GM18507 (cell line): Measurements from ENCODE around the gene FOXP4.

ENCODE experiments used
- DNase-seq: peaks from one replicate; pipeline ENCODE4 v3.0.0; 2011; ENCODE audit warnings: low read depth; ENCODE audit not compliant: insufficient read length; ENCODE audit errors: extremely low spot score
- FAIRE-seq: peaks from 2 replicates; lab custom pipeline; 2011; peaks lifted over from hg19 to GRCh38; lab: Jason Lieb, UNC

The FOXP4 gene, protein sequence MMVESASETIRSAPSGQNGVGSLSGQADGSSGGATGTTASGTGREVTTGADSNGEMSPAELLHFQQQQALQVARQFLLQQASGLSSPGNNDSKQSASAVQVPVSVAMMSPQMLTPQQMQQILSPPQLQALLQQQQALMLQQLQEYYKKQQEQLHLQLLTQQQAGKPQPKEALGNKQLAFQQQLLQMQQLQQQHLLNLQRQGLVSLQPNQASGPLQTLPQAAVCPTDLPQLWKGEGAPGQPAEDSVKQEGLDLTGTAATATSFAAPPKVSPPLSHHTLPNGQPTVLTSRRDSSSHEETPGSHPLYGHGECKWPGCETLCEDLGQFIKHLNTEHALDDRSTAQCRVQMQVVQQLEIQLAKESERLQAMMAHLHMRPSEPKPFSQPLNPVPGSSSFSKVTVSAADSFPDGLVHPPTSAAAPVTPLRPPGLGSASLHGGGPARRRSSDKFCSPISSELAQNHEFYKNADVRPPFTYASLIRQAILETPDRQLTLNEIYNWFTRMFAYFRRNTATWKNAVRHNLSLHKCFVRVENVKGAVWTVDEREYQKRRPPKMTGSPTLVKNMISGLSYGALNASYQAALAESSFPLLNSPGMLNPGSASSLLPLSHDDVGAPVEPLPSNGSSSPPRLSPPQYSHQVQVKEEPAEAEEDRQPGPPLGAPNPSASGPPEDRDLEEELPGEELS

DNA sequence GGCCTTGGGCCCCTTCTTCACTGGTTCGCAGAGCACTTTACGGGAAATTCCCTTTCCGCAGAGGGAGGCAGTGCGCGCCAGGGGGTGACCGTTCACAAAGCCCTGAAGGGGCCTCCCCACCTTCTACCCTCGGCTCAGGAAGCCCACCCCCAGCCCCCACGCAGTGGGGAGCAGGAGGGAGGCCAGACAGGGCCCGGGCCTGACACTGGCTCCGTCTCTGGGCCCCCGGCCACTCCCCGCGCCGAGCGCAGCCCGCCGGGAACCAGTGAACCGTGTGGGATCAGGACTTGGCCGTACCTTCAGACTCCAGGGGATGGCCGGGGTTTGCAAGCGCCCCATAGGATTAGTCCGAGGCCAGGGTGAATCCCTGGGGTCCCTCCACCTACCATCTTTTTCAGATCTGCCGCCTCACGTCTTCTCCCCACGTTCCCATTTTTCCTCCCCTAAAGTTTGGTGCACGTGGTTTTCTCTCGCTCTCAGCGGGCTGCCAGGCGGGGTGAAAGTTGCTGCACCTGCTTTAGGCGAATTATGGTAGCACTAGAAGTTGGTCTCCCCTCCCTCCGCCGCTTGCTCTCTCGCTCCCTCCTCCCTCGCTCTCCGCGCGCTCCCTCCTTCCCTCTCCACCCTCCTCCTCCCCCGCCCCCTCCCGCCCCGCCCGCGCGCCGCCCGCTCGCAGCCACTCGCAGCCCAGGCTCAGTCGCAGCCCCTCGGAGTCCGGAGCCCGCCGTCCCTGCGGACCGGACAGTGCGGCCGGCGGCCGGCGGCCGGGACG is at the start of gene FOXP4:
Gene FOXP4, plus strand, starts transcription at position 679 of the 772 bp plus-strand sequence. CDS start 19,380 bp downstream, outside the sequence.
- FAIRE-seq (peak; percentile 81), DNase-seq (peak; percentile 78)

DNA sequence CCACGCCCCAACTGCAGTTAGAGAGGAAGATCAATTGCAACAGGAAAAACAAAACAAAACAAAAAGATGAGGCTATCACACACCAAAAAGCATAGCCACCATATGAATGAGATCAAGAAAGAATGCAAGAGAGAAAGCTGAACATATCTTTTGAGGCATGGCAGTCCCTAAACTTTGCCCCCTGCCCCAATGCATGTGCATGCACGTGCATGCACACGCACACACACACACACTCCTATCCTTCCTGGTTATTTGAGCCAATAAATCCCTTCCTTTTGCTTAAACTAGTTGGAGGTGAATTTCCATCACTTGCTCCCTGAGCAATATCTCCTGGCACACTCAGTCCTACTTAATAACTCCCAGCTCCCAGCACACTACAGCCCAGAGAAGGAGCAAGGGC is 48.6 kb upstream of the FOXP4 start:
- FAIRE-seq: no peak
- no peak for DNase-seq

DNA sequence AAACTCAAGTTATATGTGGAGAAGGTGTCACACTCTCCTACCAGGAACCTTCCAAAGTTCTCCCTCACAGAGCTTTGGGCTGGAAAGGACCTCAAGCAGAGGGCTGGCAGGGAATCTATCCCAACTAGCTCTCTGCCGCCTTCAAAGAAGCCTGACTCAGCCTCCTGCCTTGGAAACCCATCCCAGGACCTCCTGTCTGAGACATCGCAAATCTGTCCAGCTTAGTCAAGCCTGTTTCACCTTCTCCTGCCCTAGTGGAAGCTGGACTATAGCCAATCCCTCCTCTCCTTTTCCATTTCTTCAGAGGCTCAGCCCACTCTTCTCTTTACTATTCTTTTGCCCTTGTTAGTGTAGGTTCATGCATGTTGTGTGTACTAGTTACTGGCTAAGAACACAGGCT is 48.2 kb upstream of the FOXP4 start:
- no peak for FAIRE-seq
- no peak for DNase-seq

DNA sequence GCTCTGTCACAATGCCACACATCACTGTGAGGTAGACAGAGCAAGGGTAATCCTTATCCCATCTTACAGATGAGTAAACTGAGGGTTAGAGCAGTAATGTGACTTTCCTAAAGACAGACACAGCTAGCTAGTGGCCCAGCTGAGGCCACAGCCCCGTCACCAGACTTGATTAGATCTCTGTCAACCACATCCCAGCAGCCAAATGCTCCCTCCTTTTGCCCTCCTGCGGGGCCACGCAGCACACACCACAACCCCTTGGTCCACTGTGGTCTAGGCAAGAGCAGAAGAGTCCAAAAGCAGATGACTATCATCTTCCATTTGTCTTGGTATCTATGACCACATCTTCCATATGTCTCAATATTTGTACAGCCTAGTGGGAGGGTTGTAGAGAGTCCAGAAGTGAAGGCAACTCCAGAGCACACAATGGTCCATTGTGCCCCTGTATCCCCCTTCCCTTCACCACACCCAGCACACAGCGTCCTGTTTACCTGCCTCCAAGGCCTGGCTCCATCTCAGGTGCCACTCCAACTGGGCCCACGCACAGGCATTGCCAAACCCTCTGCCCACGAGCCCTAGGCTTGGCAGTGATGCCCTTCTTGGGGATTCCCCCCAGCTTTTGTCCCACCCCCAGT is 47.1 kb upstream of the FOXP4 start:
- FAIRE-seq: no peak
- DNase-seq: no peak

DNA sequence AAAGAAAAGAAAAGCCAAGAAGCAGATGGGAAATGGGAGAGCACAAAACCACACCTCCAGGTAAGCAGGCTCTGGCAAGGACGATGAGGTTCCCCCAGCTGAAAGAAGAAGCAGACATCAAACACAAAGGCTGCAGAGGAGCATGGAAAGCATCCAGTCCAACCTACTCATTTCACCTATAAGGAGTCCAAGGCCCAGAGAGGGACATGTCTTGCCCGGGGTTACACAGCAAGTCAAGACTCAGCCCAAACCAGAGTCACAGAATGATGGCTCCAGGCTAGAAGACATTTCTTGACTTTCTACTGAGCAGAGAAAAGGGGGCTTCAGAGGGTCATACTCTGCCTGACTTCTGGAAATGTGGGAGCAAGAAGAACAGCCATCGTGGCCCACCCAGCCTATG is 45.6 kb upstream of the FOXP4 start:
- no peak for DNase-seq
- no peak for FAIRE-seq

DNA sequence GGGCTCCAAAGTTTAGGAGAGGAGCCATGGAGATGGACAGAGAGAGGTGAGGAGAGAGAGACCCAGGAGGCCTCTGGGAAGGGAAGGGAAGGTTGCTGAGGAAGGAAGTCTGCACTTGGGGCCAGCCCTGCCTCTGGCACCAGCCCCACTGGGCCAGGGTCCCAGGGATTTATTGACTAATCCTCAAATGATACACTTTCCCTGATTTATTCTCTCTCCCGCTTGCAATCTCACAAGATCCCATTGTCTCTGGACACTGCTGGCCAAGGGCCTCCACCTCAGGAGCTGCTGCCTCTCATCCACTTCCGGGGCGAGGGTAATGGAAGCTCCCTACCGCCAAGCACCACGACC is 43.6 kb upstream of the FOXP4 start:
- no peak for FAIRE-seq
- no peak for DNase-seq

DNA sequence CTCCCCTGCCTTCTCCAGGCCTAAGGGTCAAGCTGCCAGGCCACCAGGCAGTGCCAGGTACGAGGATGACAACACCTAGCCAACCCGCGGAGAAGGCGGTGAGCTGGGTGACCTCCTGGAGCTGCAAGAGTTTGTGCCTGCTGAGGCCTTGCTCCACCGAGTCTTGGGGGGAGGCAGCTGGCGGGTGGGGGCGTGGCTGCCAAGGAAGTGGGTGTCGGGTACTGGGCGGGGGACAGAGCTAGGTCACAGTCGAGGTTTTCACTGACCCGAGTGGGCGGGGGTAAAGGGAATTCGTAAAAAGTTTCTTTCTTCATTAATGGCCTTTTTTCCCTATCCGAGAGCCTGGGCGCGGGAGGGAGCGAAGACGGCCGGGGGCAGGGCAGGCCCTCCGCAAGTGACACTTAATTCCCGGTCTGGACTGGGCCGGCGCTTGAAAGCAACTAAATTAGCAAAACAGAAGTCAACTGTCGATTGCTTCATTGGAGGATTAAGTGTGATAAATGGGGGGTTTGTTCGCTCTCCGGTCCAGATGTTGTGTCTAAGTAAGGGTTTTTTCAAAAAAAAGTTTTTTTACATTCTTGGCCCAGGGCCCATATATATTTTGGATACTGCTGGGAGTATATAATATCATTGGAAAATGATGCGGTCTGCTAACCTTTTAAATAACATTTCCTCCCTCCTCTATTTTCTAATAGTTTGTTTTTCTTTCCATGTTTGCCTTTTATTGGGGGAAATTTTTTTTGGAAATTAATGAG is 43.1 kb upstream of the FOXP4 start:
- FAIRE-seq: no peak

DNA sequence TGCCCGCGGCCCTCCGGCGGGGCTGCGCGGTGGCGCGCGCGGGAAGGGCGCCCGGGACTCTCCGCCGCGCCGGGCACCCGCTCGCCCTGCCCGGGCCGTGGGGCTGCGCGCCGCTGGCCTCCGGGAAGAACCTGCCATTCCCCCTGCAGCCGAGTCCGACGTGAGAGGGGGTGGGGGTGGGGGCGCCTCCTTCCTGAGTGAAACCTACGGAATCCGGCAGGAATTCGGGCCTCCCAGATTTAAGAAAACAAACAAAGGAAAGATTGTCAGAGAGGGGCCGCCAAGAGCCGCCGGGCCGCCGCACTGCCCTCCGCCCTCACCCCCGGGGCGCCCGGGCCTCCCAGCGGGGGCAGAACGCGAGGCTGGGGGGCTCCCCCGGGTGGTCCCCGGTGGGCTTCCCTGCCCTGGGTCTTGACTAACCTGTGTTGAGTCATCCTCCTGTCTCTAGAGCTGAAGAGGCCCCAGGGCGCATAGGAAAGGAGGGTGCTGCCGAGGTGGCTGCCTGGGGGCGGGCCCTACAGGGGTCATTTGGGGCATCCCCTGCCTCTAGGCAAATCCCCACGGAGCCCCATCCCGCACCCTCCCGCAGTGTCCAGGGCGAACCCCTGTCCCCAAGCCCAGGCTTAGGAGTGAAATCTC is 42.2 kb upstream of the FOXP4 start:
- FAIRE-seq (no peak), DNase-seq (no peak)

More for the DNA sequence above, 43.1 kb upstream of the FOXP4 start:
- no peak for DNase-seq

DNA sequence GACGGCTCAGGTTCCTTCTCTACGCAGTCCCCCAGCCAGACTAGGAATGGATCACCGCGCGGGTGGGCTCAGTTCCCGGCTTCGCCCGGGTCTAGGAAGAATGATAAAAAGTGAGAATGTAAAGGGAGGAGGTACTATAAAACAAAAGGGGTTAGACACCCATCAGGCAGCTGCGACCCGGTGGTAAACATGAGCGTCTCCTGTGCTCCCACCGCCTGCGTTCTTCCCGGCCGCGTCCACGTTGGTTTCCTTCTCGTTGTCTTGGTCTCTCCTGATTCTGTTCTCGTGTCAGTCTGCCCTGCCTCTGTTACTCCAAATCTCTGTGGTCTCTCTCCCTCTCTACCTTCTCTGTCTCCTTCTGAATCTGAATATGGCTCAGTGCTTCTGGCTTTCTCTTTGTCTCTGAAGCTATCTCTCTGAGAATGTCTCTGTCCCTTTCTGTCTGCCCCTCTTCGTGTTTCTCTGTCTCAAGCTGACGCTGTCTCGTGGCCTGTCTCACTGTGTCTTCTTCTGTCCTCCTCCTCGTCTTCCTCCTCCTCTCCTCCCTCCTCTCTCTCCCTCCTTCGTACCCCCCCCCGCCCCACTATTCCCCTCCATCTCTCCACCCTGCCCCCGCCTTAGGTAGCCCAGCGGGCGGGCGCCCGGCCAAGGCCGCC is 41.6 kb upstream of the FOXP4 start:
- FAIRE-seq: no peak
- no peak for DNase-seq

DNA sequence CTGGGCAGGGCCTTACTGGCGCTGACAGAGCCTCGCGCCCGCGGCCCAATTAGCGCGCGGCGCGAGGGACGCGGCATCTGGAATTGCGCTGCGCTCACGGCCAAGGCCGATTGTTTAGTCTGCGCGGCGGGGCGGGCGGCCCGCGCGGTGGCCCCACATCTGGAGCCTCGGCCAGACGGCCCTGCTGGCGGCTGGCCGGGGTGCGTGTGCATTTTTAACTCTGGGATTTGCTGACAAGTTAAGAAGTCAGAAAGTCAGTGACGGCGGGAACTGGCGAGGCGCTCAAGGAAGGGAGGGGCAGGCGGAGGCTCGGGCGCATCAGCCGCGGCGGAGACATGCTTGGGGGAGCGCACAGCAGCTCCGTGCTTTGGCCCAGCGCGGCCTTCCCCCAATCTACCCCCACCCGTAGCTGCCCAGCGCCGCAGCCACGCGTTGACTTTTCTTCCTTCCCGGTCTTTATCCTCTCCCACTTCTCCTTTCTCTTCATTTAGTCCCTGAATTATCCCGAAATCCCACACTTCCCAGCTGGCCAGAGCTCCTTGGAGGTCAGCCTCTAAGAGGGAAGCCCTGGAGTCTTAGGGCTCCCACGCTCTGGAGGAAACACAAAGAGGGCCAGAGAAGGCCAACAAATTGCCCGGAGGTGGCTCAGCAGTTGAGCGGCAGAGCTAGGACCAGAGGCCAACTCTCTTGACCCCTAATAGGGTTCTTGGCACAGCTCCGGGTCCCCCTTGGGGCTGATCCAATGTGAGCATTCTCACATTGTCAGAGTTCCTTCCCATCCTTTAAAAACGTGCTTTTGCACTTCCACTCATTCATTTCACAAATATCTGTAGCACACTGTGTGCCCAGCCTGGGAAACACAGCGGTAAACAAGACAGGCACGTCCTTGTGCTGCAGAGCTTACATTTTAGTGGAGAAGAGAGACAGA is 40.8 kb upstream of the FOXP4 start:
- FAIRE-seq: peak; percentile 59
- peak; percentile 46 for DNase-seq

DNA sequence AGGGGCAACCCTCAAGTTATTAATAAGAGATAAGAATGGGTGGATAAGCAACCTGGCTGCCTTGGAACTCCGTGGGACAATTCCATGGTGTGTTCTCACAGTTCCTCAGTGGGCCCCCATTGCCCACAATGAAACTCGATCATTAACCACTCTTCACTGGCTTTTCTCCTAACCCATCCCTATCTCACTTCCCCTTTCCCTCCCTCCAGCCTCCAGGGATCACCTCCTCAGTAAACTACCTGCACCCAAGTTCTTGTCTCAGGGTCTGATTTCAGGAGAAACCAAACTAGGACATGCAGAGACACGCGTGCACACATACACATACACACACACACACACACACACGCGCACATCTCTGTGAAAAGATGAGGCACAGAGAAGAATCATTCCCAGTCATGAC is 37.7 kb upstream of the FOXP4 start:
- no peak for FAIRE-seq
- no peak for DNase-seq

DNA sequence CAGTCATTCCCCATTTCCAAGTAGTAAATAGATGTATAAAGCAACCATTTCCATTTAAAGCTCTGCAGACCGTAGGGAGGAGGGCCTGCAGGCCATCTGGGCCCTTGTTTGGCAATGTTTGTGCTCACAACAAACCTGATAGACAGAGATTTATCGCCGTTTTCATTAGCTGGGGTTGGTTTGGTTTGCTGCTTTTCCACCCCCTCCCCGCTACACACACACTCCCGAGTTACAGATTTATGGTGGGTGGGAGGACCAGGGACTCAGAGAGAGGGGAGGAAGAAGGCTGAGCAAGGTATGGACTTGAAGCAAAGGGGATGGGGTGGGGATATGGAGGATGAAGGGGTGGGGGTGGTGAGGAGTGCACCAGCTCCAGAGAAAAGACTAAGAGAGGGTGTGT is 36.6 kb upstream of the FOXP4 start:
- DNase-seq (no peak), FAIRE-seq (no peak)

DNA sequence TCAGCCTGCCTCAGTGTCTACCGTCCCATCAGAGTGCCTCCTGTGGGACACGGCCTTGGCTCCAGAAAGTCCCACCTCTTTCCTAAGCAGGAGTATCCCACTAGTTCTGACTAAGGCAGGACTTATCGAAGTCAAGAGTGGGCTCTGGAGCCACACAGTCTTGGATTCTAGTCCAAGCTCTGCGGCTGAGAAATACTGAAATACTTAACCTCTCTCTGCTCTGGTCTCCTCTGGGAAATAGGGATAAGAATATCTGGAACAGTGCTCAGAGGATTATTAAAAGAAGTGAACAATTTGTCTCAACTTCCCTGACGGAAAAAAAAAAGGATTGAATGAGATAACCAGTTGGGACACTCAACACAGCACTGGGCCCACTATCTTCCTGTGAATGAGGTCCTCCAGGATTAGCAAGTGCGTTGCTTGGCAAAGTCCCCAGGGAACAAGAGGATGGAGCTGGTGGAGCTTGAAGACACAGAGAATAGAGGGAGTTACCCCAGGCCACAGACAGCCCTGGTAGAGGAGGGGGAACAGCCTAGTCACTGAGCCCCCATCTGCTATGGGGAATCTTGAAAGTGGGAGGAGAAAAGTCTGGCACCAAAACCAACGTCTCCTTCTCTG is 34.6 kb upstream of the FOXP4 start:
- no peak for FAIRE-seq
- DNase-seq: no peak

DNA sequence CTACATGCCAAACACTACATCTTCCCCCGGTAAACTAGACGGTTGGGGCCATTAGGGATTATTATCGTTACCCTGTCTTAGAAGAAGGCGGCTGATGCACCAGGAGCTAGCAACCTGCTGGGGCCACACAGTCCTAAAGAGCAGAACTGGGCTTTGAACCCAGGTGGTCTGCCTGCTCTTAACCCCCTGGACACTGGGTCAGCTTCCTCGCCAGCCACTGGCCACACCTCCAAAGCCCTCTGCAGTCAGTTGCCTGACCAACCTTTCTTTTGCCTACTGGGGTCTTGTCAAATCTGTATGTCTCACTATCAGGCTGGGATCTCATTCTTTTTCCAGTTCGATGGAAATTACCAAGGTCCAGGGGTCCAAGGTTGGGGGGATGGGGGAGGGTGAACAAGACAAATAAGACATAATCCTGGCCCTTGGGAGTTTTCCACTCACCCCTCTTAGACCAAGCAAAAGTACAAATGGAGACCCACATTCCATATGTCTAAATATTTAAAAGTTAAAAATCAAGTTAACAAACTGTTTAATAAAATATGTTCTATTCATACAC is 34.0 kb upstream of the FOXP4 start:
- DNase-seq (no peak), FAIRE-seq (no peak)

DNA sequence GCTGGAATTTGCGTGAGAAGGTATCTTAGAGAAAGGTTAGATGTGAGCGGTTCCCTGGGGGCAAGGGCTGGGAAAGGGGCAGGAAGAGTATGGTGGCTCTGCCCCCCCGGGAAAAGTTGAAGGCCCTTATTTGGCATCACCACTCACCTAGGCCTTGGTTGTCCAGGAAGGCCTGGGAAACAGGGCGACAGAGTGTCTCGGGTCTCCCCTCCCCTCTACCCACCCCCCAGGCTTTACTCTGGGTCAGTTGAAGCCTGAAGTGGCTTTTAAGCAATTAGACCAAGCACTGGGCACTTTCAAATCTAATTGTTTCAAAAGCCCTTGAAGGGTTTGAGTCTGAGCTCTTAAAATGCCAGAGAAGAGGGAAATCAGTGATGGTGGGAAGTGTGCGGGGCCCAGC is 30.2 kb upstream of the FOXP4 start:
- FAIRE-seq (no peak), DNase-seq (no peak)

DNA sequence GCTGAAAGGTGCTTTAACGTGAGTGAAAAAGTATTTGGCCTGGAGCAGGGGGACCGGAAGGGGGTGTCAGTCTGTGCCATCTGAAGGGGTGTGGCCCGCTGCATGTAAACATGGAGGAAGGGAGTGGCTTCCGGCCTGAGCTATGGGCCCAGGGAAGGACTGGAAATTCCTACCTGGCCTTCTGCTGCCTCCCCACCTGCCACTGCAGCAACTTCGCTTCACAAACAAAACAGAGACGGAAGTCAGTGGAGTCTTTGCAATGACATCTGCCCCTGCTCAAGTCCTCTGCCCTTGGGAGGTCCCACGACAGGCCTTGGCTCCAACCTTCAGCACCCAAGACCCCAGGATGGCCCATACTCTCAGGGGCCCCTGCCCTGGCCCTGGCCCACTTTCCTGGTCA is 28.1 kb upstream of the FOXP4 start:
- DNase-seq: no peak
- no peak for FAIRE-seq

DNA sequence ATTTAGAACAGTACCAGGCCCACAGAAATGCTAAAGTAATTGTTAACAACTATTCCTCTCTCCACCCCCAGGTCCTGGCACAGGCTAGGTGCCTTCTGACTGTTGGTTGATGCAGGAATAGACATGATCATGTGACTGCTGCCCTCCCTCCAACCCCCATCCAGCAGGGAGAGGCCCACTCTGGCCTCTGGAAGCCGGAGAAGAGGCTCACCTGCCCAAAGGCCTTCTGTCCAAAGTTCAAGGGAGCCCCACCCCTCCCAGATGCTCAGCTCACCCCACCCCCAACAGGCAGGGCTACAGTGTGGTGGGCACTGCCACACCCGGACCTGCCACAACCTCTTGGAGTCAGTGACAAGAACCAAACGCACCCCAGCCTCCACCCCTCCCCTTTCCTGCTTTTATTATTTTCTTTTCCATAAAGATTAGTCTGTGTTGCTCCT is 26.9 kb upstream of the FOXP4 start:
- FAIRE-seq: no peak
- DNase-seq: no peak
